ENCODE measurements around the gene LGALS12.

LGALS12 gene

DNA sequence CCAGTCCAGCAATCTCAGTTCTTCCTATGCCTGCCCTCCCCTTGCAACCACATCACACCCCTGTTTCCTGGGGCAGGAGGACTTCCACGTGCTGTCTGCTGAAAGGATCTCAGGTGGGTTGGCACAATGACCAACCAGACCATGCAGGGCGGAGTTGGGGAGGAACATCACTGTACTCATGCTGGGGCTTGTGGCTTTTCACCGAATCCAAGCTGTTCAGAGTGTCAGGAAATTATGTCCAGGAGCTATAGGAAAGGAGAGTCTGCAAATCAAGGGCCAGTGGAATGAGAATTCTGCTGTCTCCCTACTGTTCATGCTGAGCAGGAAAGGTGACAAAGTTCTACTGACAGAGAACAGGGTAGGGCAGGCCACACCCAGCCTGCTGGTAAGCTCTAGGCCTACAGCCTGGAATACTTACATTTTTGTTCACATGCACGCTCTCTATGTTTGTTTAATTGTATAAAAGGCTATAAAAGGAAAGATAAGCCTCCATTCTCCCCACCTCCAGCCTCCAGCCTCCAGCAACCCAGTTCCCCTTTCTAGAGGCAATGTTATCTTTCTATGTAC is 59.0 kb downstream of the LGALS12 start:
- no peak for DNase-seq
